Endodermal cell (in vitro differentiated cells): Measurements from ENCODE around the gene INKA1. TPM values are rescaled to one million over a fixed set of nuclear protein-coding genes. Genes with fewer than 3 reads are reported as not detected.
A peak's percentile ranks its signal among the peaks of the same experiment; 100 is the strongest.

Experiments
- DNase-seq: peaks from one replicate; pipeline ENCODE4 v3.0.0-alpha.2; 2017
- H3K27ac ChIP-seq: 2 replicates; pipeline ENCODE4 v1.5.1; 2013; ENCODE audit warnings: mild to moderate bottlenecking, low read depth, low read length, moderate library complexity
- H3K27me3 ChIP-seq: 2 replicates; pipeline ENCODE4 v1.6.1; 2013; ENCODE audit warnings: mild to moderate bottlenecking, low read length, moderate library complexity; ENCODE audit not compliant: insufficient read depth, control insufficient read depth, poor library complexity, severe bottlenecking
- H3K36me3 ChIP-seq: 2 replicates; pipeline ENCODE4 v1.7.0; 2013; ENCODE audit warnings: mild to moderate bottlenecking, low read length, moderate library complexity; ENCODE audit not compliant: control insufficient read depth, insufficient read depth
- H3K4me1 ChIP-seq: one replicate; pipeline ENCODE4 v1.7.0; 2013; ENCODE audit warnings: low read length; ENCODE audit not compliant: control insufficient read depth, insufficient read depth
- H3K4me3 ChIP-seq: 2 replicates; pipeline ENCODE4 v1.5.1; 2013; ENCODE audit warnings: mild to moderate bottlenecking, low read length, moderate library complexity
- H3K9ac ChIP-seq: 2 replicates; pipeline ENCODE4 v1.6.1; 2013; ENCODE audit warnings: mild to moderate bottlenecking, low read length, moderate library complexity; ENCODE audit not compliant: poor library complexity, severe bottlenecking; ENCODE audit errors: extremely low read depth
- H3K9me3 ChIP-seq: 2 replicates; pipeline ENCODE4 v1.6.1; 2013; ENCODE audit warnings: mild to moderate bottlenecking, low read length, moderate library complexity; ENCODE audit not compliant: control insufficient read depth
- H3K27ac Mint-ChIP-seq: 2 replicates; pipeline ENCODE4 v1.8.0; 2020; ENCODE audit warnings: mixed read lengths
- H3K27me3 Mint-ChIP-seq: 2 replicates; pipeline ENCODE4 v1.8.0; 2021; ENCODE audit warnings: mild to moderate bottlenecking, mixed read lengths; ENCODE audit not compliant: insufficient read depth
- H3K36me3 Mint-ChIP-seq: 2 replicates; pipeline ENCODE4 v1.8.0; 2020; ENCODE audit warnings: low read depth, mixed read lengths
- H3K4me1 Mint-ChIP-seq: 2 replicates; pipeline ENCODE4 v1.8.0; 2020; ENCODE audit warnings: mixed read lengths
- H3K4me3 Mint-ChIP-seq: 2 replicates; pipeline ENCODE4 v1.8.0; 2020; ENCODE audit warnings: mild to moderate bottlenecking, moderate library complexity, mixed read lengths
- H3K9me3 Mint-ChIP-seq: 2 replicates; pipeline ENCODE4 v1.8.0; 2020; ENCODE audit warnings: mild to moderate bottlenecking, mixed read lengths
- WGBS, 2 experiments: methylation state at CpG; one replicate each; pipeline versions ENCODE4 v1.1.5 to v1.1.7; 2013; ENCODE audit warnings: missing lambda C conversion rate in 2 of 2, mixed read lengths in 1 of 2; ENCODE audit not compliant: insufficient coverage in 1 of 2, insufficient read length in 1 of 2; 5-methylcytosine and 5-hydroxymethylcytosine counted together
- total RNA-seq, 2 donors: library from RNA; stranded (reverse); fragmentation: NEBNext Ultra II Directional in 1 of 2; extraction: Animal tissue kit (Norgen Biotek cat#: 25700) in 1 of 2; gene quantifications; 2 replicates in 1 of 2; 3 replicates in 1 of 2; pipeline ENCODE4 v1.2.1, GENCODE V29; 2021
- TF ChIP-seq, protein P1 (sequence below): fragments of 200-600 bp; sonication (generic); conservative IDR thresholded peaks from 2 replicates; pipeline ENCODE4 v1.5.0; 2021; ENCODE audit warnings: antibody characterized with exemption, mild to moderate bottlenecking

The INKA1 gene
- total RNA-seq, 2 donors from 2014 or later: not detected

DNA sequence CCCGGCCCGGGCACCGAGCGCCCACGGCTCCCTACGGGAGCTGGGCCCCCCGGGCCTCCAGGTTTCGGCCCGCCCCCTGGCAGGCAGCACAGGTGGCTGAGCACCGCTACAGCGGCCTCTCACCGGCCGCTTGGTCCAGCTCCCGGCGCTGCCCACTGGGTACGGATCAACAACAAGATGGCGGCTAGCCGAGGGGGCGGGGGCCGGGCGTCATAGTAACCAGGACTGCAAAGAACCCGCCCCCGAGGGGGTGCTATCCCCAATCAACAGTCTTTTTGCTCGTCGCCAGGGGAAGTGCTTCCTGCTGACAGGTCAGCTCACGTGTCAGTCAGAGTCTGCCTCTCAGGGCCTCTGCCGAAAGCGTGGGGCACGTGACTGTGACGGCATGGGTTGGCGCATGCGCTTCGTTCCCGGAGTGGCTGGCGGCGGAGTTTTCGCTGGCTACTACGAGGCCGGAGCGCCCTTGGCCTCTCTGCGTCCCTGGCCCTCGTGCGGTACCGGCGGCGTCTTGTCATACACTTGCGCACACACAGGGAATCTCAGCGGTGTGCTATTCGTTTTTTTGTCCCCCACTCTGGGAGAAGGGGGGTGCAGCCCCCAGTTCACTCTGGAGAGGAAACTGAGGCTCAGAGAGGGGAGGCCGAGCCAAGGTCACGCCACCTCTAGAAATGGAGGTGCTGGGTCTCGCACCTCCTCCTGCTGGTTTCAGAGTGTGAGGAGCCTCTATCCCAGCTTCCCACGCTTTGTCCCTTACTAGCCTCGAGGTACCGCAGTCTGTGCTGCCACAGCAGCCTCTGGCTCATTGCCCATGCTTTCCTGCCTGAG lies 16.5 kb upstream of the INKA1 start, which contains the start of gene IP6K1:
IP6K1 (minus strand) TSS at position 186 of the 825 bp plus-strand sequence. CDS start 38,502 bp downstream, outside the sequence.
- peak within 1 kb of the TSS; percentile 74 for H3K9ac ChIP-seq
- H3K4me1 ChIP-seq: no peaks in the 10 kb centered on the region
- Mint-ChIP-seq H3K27me3 (peaks cover 5% of the 10 kb centered on the region), H3K4me3 (peak within 1 kb of the TSS; percentile 81), H3K36me3 (peaks cover 15% of the 10 kb centered on the region), H3K27ac (peak within 1 kb of the TSS; percentile 94), H3K9me3 (no peaks in the 10 kb centered on the region), H3K4me1 (peaks cover 4% of the 10 kb centered on the region)
- peaks cover 17% of the 10 kb centered on the region for H3K36me3 ChIP-seq
- peak within 1 kb of the TSS; percentile 91 for H3K4me3 ChIP-seq
- WGBS, 2 experiments: 7 to 9% methylated on average over 43 to 55 of the region's 55 CpGs
- peak; percentile 100 for DNase-seq
- H3K9me3 ChIP-seq: no peaks in the 10 kb centered on the region
- TF ChIP-seq, protein P1, sequence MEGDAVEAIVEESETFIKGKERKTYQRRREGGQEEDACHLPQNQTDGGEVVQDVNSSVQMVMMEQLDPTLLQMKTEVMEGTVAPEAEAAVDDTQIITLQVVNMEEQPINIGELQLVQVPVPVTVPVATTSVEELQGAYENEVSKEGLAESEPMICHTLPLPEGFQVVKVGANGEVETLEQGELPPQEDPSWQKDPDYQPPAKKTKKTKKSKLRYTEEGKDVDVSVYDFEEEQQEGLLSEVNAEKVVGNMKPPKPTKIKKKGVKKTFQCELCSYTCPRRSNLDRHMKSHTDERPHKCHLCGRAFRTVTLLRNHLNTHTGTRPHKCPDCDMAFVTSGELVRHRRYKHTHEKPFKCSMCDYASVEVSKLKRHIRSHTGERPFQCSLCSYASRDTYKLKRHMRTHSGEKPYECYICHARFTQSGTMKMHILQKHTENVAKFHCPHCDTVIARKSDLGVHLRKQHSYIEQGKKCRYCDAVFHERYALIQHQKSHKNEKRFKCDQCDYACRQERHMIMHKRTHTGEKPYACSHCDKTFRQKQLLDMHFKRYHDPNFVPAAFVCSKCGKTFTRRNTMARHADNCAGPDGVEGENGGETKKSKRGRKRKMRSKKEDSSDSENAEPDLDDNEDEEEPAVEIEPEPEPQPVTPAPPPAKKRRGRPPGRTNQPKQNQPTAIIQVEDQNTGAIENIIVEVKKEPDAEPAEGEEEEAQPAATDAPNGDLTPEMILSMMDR: no peak
- H3K27ac ChIP-seq: peak within 1 kb of the TSS; percentile 82
- H3K27me3 ChIP-seq: no peaks in the 10 kb centered on the region

DNA sequence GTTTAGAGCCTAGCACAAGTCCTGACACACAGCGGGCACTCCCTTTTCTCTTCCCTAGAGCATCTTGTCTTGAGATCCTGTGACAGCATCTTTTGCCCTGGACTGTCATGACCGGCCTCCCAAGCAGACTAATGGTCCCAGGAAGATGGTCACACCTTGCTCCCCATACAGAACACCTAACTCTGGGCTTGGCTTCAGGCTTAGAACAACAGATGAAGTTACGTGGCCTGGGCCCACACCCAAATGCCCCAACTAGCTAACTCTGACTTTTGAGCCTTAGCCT lies 15.9 kb upstream of the INKA1 start:
- Histone ChIP-seq H3K4me1 (no peaks in the 10 kb centered on the region), H3K9ac (peak overlapping the region; percentile 69), H3K27ac (peak overlapping the region; percentile 70), H3K36me3 (peaks cover 15% of the 10 kb centered on the region), H3K4me3 (peak overlapping the region; percentile 91), H3K27me3 (no peaks in the 10 kb centered on the region), H3K9me3 (no peaks in the 10 kb centered on the region)
- H3K36me3 Mint-ChIP-seq: peaks cover 14% of the 10 kb centered on the region
- peaks cover 5% of the 10 kb centered on the region for H3K27me3 Mint-ChIP-seq
- 93 to 100% methylated on average over 2 to 3 of the region's 3 CpGs for WGBS, 2 experiments
- no peaks in the 10 kb centered on the region for H3K9me3 Mint-ChIP-seq
- H3K27ac Mint-ChIP-seq: peak overlapping the region; percentile 94
- TF ChIP-seq, protein P1: no peak
- DNase-seq: no peak
- H3K4me1 Mint-ChIP-seq: peaks cover 4% of the 10 kb centered on the region
- peak overlapping the region; percentile 81 for H3K4me3 Mint-ChIP-seq

DNA sequence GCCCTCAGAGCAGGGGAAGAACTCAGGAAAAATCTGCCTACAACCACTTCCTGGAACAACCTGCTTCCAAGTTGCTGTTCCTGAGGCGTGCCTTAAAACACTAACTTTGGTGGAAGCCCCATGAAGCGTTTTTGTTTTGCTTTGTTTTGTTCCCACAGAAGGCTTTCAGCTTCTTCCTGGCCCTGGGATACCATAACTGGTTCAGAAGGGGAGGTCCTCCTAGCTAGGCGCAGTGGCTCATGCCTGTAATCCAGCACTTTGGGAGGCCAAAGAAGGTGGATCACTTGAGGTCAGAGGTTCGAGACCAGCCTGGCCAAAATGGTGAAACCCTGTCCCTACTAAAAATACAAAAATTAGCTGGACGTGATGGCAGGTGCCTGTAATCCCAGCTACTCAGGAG lies 15.5 kb upstream of the INKA1 start:
- H3K9me3 ChIP-seq: no peaks in the 10 kb centered on the region
- peaks cover 4% of the 10 kb centered on the region for H3K4me1 Mint-ChIP-seq
- H3K4me3 Mint-ChIP-seq: no peak overlapping the region
- H3K36me3 ChIP-seq: peaks cover 11% of the 10 kb centered on the region
- DNase-seq: no peak
- H3K27ac Mint-ChIP-seq: no peak overlapping the region
- no peaks in the 10 kb centered on the region for H3K27me3 ChIP-seq
- H3K27me3 Mint-ChIP-seq: peaks cover 6% of the 10 kb centered on the region
- H3K27ac ChIP-seq: no peak overlapping the region
- H3K4me3 ChIP-seq: no peak overlapping the region
- TF ChIP-seq, protein P1: no peak
- no peaks in the 10 kb centered on the region for H3K4me1 ChIP-seq
- no peak overlapping the region for H3K9ac ChIP-seq
- H3K9me3 Mint-ChIP-seq: no peaks in the 10 kb centered on the region
- peaks cover 10% of the 10 kb centered on the region for H3K36me3 Mint-ChIP-seq
- 92% methylated on average over 5 of the region's 5 CpGs for WGBS, 2 experiments
